HepG2 (cell line): ENCODE measurements around the gene IDH3G. TPM values are rescaled to one million over a fixed set of nuclear protein-coding genes. Genes with fewer than 3 reads are reported as not detected.

Experiments
- ATAC-seq: fragments of 200-7000 bp; cut with Tn5 transposase; 3 replicates; pipeline ENCODE4 v1.9.1; 2020; ENCODE audit warnings: mild to moderate bottlenecking, moderate library complexity
- BruUV-seq: library from RNA; stranded (reverse); fragments of 400-500 nt; replicated peaks from 2 replicates; lab custom pipeline; 2021; lab: Mats Ljungman, UMichigan
- CTCF ChIA-PET: fragments of 300-600 bp; formaldehyde crosslinking; extraction: SDS; loops from one replicate; lab custom pipeline; 2021; ENCODE audit warnings: low total read pairs, inconsistent platforms, low intra/inter-chr PET ratio; lab: Yijun Ruan, JAX
- POLR2A ChIA-PET: fragments of 350-600 bp; sonication (Branson Sonifier 250); formaldehyde crosslinking; loops from one replicate; lab custom pipeline; 2020; ENCODE audit warnings: antibody characterized with exemption, inconsistent platforms; lab: Yijun Ruan, JAX
- DNase-seq: peaks from one replicate; pipeline ENCODE4 v3.0.0-alpha.2; 2015; ENCODE audit warnings: low spot score
- FAIRE-seq: peaks from 3 replicates; lab custom pipeline; 2011; peaks lifted over from hg19 to GRCh38; lab: Jason Lieb, UNC
- H2AFZ ChIP-seq: one replicate; pipeline ENCODE4 v1.6.1; 2011; ENCODE audit warnings: low read length, inconsistent platforms
- H3K27ac ChIP-seq: fragments of 300-600 bp; 3 replicates; pipeline ENCODE4 v1.8.0; 2011; ENCODE audit warnings: mixed run types, mild to moderate bottlenecking, mixed read lengths, low read length, inconsistent platforms; ENCODE audit not compliant: insufficient read depth; ENCODE audit errors: extremely low read length
- H3K27me3 ChIP-seq, 2 experiments: fragments of 200-600 bp in 1 of 2; 2 replicates in 1 of 2; 3 replicates in 1 of 2; pipeline versions ENCODE4 v1.6.0 to v1.8.0; 2011; ENCODE audit warnings: low read length in 2 of 2, mild to moderate bottlenecking in 2 of 2, moderate library complexity in 2 of 2, inconsistent platforms in 1 of 2; ENCODE audit not compliant: insufficient read depth in 2 of 2, control insufficient read depth in 1 of 2
- H3K36me3 ChIP-seq, 2 experiments: fragments of 200-600 bp in 1 of 2; replicated peaks in 1 of 2; 2 replicates in 1 of 2; 3 replicates in 1 of 2; pipeline versions ENCODE4 v1.5.1 to v1.8.0; 2011; ENCODE audit warnings: low read length in 2 of 2, inconsistent platforms in 1 of 2; ENCODE audit not compliant: insufficient read depth in 2 of 2, control insufficient read depth in 1 of 2
- H3K4me1 ChIP-seq: 2 replicates; pipeline ENCODE4 v1.5.1; 2012; ENCODE audit warnings: low read length, inconsistent platforms; ENCODE audit not compliant: insufficient read depth
- H3K4me2 ChIP-seq: 2 replicates; pipeline ENCODE4 v1.6.0; 2011; ENCODE audit warnings: low read depth, low read length, inconsistent platforms
- H3K4me3 ChIP-seq, 3 experiments: fragments of 200-600 bp in 1 of 3; sonication (generic), shearing (Covaris generic) in 1 of 3; replicated peaks in 1 of 3; 2 replicates each; pipeline ENCODE4 v1.5.1; 2011 to 2016; ENCODE audit warnings: low read length in 3 of 3, inconsistent platforms in 2 of 3, low read depth in 2 of 3, mild to moderate bottlenecking in 2 of 3, control low read depth in 1 of 3, mixed read lengths in 1 of 3; ENCODE audit not compliant: insufficient read depth in 1 of 3
- H3K79me2 ChIP-seq: one replicate; pipeline ENCODE4 v1.6.1; 2011; ENCODE audit warnings: low read length, inconsistent platforms; ENCODE audit not compliant: insufficient read depth
- H3K9ac ChIP-seq: 2 replicates; pipeline ENCODE4 v1.6.0; 2011; ENCODE audit warnings: mild to moderate bottlenecking, low read depth, low read length, inconsistent platforms; ENCODE audit not compliant: insufficient read depth
- H3K9me3 ChIP-seq: 2 replicates; pipeline ENCODE4 v1.5.1; 2012; ENCODE audit warnings: mild to moderate bottlenecking, low read length
- H4K20me1 ChIP-seq: 2 replicates; pipeline ENCODE4 v1.6.0; 2011; ENCODE audit warnings: inconsistent platforms, mild to moderate bottlenecking, low read length, moderate library complexity; ENCODE audit not compliant: insufficient read depth
- MXD4 ChIP-seq: IDR thresholded peaks from 2 replicates; pipeline ENCODE4 v1.6.1; 2016; ENCODE audit warnings: mild to moderate bottlenecking, missing biosample characterization, missing genetic modification reagents
- PRPF4 ChIP-seq: fragments of 200-400 bp; formaldehyde crosslinking; IDR thresholded peaks from 2 replicates; pipeline ENCODE4 v1.6.1; 2016; ENCODE audit warnings: low read length, low read depth; ENCODE audit not compliant: poor library complexity, severe bottlenecking
- RBFOX2 ChIP-seq: fragments of 200-400 bp; formaldehyde crosslinking; IDR thresholded peaks from 2 replicates; pipeline ENCODE4 v1.6.1; 2017; ENCODE audit warnings: low read depth, mild to moderate bottlenecking, low read length
- RFXANK ChIP-seq: IDR thresholded peaks from 2 replicates; pipeline ENCODE4 v1.6.1; 2016
- SIN3A ChIP-seq: IDR thresholded peaks from 2 replicates; pipeline ENCODE4 v1.6.1; 2011; ENCODE audit warnings: low read depth, mild to moderate bottlenecking, control low read depth, low read length, borderline replicate concordance
- TOPORS ChIP-seq: sonication (generic); formaldehyde crosslinking; IDR thresholded peaks from 2 replicates; pipeline ENCODE4 v1.8.0; 2023; ENCODE audit warnings: mild to moderate bottlenecking, missing genetic modification reagents
- ZNF570 ChIP-seq: sonication (generic); formaldehyde crosslinking; IDR thresholded peaks from 2 replicates; pipeline ENCODE4 v1.4.0; 2020; ENCODE audit warnings: mild to moderate bottlenecking, missing genetic modification reagents, borderline replicate concordance
- ZNF800 ChIP-seq: sonication (generic); formaldehyde crosslinking; IDR thresholded peaks from 2 replicates; pipeline ENCODE4 v1.4.0; 2020; ENCODE audit warnings: missing genetic modification reagents
- WGBS: methylation state at CpG from one replicate; pipeline ENCODE4 v1.1.6; 2017; ENCODE audit warnings: low lambda C conversion rate; 5-methylcytosine and 5-hydroxymethylcytosine counted together
- in situ Hi-C: cut with HindIII; loops from 2 replicates; pipeline ENCODE4 v1.10.0; 2017; ENCODE audit warnings: low pct_unique_long_range_greater_than_20kb; ENCODE audit not compliant: extremely low pct_ligation_motif_present
- intact Hi-C: fragments of 100-400 bp; cut with micrococcal nuclease; formaldehyde crosslinking; loops from one replicate; pipeline ENCODE4 v1.10.0; 2022; ENCODE audit not compliant: unreplicated experiment
- polyA plus RNA-seq, 8 experiments: library from polyadenylated mRNA; depleted of rRNA in 3 of 8; stranded (reverse) in 7 of 8; unstranded in 1 of 8; fragments of >200 nt; fragmentation: Illumina TruSeq in 4 of 8; extraction: Trizol in 4 of 8; gene quantifications; 2 replicates each; pipeline versions ENCODE4 v1.2.1 to v1.2.3, GENCODE V29; 2011 to 2016; ENCODE audit warnings: low read depth in 4 of 8, missing spikeins in 1 of 8, mixed read lengths in 1 of 8; ENCODE audit not compliant: insufficient read depth in 1 of 8
- total RNA-seq, 5 experiments: library from RNA; depleted of rRNA; stranded (reverse); fragments of >200 nt; fragmentation: Illumina TruSeq; extraction: Trizol; gene quantifications; 2 replicates each; pipeline ENCODE4 v1.2.3, GENCODE V29; 2016; ENCODE audit warnings: low read depth in 1 of 5

IDH3G gene
- total and polyA plus RNA-seq, 2 of the 13 experiments (the other 11 are each of a cell fraction or from before 2014, with no cell fraction given), result 18.7 to 35.5 TPM

GRCh38 chrX:153739754-153740486 is 54.3 kb downstream of the IDH3G start:
- H3K36me3 ChIP-seq, result 0 out of 5 replicates have a peak, but pooled peaks cover 0 to 3% of the 10 kb centered on the region in 2 experiments
- CTCF ChIA-PET, result no interaction called here
- H3K79me2 ChIP-seq, result no peaks in the 10 kb centered on the region
- no peaks in the 10 kb centered on the region for H3K27me3 ChIP-seq
- TF ChIP-seq PRPF4 (no peak), TOPORS (no peak), RBFOX2 (0 out of 2 replicates have a peak, but pooled peaks have one; percentile 28), RFXANK (CRISPR knock-in tag) (no peak), ZNF570 (no peak), ZNF800 (CRISPR knock-in tag) (no peak), MXD4 (CRISPR knock-in tag) (no peak), SIN3A (no peak)
- no peak overlapping the region for H3K4me2 ChIP-seq
- no peak overlapping the region for H2AFZ ChIP-seq
- H3K4me3 ChIP-seq, result no peak overlapping the region
- no peaks in the 10 kb centered on the region for H4K20me1 ChIP-seq
- POLR2A ChIA-PET, result no interaction called here
- no peaks in the 10 kb centered on the region for H3K4me1 ChIP-seq
- no CpG with 5 or more reads among the region's 29 CpGs for WGBS
- in situ Hi-C loops, result no loop called here
- no peak overlapping the region for H3K9ac ChIP-seq
- no peaks in the 10 kb centered on the region for H3K9me3 ChIP-seq
- FAIRE-seq, result no peak
- intact Hi-C loops, result no loop called here
- no peak overlapping the region for H3K27ac ChIP-seq
- ATAC-seq, result no peak
- no TSS peak for BruUV-seq
- no peak for DNase-seq
